A549 (cell line): ENCODE results near the gene CHMP2B.

Source experiments
- CEBPB ChIP-seq, 2 experiments: fragments of >200 bp in 1 of 2; sonication (Bioruptor Twin) in 1 of 2; formaldehyde crosslinking in 1 of 2; IDR thresholded peaks; 2 replicates each; pipeline ENCODE4 v1.6.1; 2012 to 2016
- CHD2 ChIP-seq: fragments of 150-350 bp; IDR thresholded peaks from 2 replicates; pipeline ENCODE4 v1.6.1; 2014; ENCODE audit warnings: low read length; ENCODE audit not compliant: partially characterized antibody
- KDM1A ChIP-seq: fragments of 200-600 bp; sonication (generic); IDR thresholded peaks from 2 replicates; pipeline ENCODE4 v1.6.1; 2016; ENCODE audit warnings: low read depth, mild to moderate bottlenecking
- POLR2A ChIP-seq: IDR thresholded peaks from 2 replicates; pipeline ENCODE4 v1.6.1; 2012; ENCODE audit warnings: mild to moderate bottlenecking, low read length
- RFX5 ChIP-seq: fragments of 450-650 bp; IDR thresholded peaks from 2 replicates; pipeline ENCODE4 v1.7.1; 2014; ENCODE audit warnings: antibody characterized with exemption, mild to moderate bottlenecking, moderate library complexity
- SMC3 ChIP-seq: fragments of >200 bp; sonication (Bioruptor Twin); formaldehyde crosslinking; IDR thresholded peaks from 3 replicates; pipeline ENCODE4 v1.6.1; 2018; ENCODE audit warnings: inconsistent platforms
- TF ChIP-seq, protein P1 (sequence below): fragments of >200 bp; sonication (Bioruptor Twin); formaldehyde crosslinking; IDR thresholded peaks from 3 replicates; pipeline ENCODE4 v1.5.1; 2016
- TF ChIP-seq, protein P2 (sequence below): fragments of 450-650 bp; IDR thresholded peaks from 2 replicates; pipeline ENCODE4 v1.6.1; 2014; ENCODE audit warnings: antibody characterized with exemption
- TF ChIP-seq, protein P3 (sequence below): IDR thresholded peaks from 2 replicates; pipeline ENCODE4 v1.6.1; 2012

DNA sequence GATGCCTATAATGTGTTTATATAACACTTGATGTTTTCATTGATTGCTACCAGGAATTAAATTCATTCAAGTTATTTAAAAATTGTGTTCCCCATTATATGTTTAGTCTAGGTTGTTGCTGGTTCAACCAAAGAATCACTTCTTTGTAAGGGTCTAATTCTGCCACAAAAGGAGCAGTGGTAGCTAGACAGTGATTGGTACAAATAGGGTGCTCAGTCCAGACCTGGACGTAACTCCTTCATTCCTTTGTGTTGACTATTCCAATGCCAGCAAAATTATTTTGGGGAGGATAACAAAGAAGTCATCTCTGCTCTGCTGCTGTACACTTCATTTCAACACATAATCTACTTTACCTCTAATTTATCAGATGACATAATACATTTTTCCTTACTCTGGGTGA, 1.2 kb downstream of the CHMP2B start:
- TF ChIP-seq, protein P1, sequence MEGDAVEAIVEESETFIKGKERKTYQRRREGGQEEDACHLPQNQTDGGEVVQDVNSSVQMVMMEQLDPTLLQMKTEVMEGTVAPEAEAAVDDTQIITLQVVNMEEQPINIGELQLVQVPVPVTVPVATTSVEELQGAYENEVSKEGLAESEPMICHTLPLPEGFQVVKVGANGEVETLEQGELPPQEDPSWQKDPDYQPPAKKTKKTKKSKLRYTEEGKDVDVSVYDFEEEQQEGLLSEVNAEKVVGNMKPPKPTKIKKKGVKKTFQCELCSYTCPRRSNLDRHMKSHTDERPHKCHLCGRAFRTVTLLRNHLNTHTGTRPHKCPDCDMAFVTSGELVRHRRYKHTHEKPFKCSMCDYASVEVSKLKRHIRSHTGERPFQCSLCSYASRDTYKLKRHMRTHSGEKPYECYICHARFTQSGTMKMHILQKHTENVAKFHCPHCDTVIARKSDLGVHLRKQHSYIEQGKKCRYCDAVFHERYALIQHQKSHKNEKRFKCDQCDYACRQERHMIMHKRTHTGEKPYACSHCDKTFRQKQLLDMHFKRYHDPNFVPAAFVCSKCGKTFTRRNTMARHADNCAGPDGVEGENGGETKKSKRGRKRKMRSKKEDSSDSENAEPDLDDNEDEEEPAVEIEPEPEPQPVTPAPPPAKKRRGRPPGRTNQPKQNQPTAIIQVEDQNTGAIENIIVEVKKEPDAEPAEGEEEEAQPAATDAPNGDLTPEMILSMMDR = no peak
- TF ChIP-seq KDM1A = no peak
- no peak for TF ChIP-seq RFX5
- TF ChIP-seq POLR2A = no peak
- TF ChIP-seq, protein P2, sequence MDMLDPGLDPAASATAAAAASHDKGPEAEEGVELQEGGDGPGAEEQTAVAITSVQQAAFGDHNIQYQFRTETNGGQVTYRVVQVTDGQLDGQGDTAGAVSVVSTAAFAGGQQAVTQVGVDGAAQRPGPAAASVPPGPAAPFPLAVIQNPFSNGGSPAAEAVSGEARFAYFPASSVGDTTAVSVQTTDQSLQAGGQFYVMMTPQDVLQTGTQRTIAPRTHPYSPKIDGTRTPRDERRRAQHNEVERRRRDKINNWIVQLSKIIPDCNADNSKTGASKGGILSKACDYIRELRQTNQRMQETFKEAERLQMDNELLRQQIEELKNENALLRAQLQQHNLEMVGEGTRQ = no peak
- no peak for TF ChIP-seq CEBPB (IDR thresholded peaks at IDR 0.05)
- no peak for TF ChIP-seq SMC3
- TF ChIP-seq, protein P3, sequence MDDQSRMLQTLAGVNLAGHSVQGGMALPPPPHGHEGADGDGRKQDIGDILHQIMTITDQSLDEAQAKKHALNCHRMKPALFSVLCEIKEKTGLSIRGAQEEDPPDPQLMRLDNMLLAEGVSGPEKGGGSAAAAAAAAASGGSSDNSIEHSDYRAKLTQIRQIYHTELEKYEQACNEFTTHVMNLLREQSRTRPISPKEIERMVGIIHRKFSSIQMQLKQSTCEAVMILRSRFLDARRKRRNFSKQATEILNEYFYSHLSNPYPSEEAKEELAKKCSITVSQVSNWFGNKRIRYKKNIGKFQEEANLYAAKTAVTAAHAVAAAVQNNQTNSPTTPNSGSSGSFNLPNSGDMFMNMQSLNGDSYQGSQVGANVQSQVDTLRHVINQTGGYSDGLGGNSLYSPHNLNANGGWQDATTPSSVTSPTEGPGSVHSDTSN = no peak
- TF ChIP-seq CHD2 = no peak
